H9 (cell line): Measurements from ENCODE around the gene DAPP1. TPM values are rescaled to one million over a fixed set of nuclear protein-coding genes. Genes with fewer than 3 reads are reported as not detected.

Source experiments
- DNase-seq: peaks from one replicate; pipeline ENCODE4 v3.0.0-alpha.2; 2017
- H2AFZ ChIP-seq: one replicate; pipeline ENCODE4 v1.6.1; 2013; ENCODE audit warnings: mild to moderate bottlenecking, low read length, control low read depth, moderate library complexity
- H2AK5ac ChIP-seq: 2 replicates; pipeline ENCODE4 v1.6.1; 2013; ENCODE audit warnings: low read length, control low read depth, mixed read lengths; ENCODE audit not compliant: insufficient read length
- H2BK120ac ChIP-seq: one replicate; pipeline ENCODE4 v1.6.1; 2013; ENCODE audit warnings: low read depth, mild to moderate bottlenecking, low read length, control low read depth, inconsistent platforms; ENCODE audit not compliant: poor library complexity, severe bottlenecking
- H2BK12ac ChIP-seq: 2 replicates; pipeline ENCODE4 v1.6.1; 2013; ENCODE audit warnings: low read length, control low read depth, mixed read lengths, low read depth; ENCODE audit not compliant: insufficient read length
- H2BK15ac ChIP-seq: 2 replicates; pipeline ENCODE4 v1.6.1; 2013; ENCODE audit warnings: low read depth, low read length, control low read depth
- H2BK20ac ChIP-seq: one replicate; pipeline ENCODE4 v1.6.1; 2013; ENCODE audit warnings: low read depth, mild to moderate bottlenecking, low read length, control low read depth, inconsistent platforms; ENCODE audit not compliant: poor library complexity, severe bottlenecking
- H2BK5ac ChIP-seq: 2 replicates; pipeline ENCODE4 v1.6.1; 2013; ENCODE audit warnings: low read length, control low read depth, mixed read lengths; ENCODE audit not compliant: insufficient read length
- H3K14ac ChIP-seq: 2 replicates; pipeline ENCODE4 v1.6.1; 2013; ENCODE audit warnings: low read length, control low read depth; ENCODE audit not compliant: insufficient read depth
- H3K18ac ChIP-seq: 2 replicates; pipeline ENCODE4 v1.6.1; 2013; ENCODE audit warnings: low read depth, mild to moderate bottlenecking, mixed read lengths, low read length, control low read depth; ENCODE audit not compliant: insufficient read length
- H3K23ac ChIP-seq: 2 replicates; pipeline ENCODE4 v1.6.1; 2013; ENCODE audit warnings: low read length, control low read depth, mixed read lengths, low read depth; ENCODE audit not compliant: insufficient read length
- H3K23me2 ChIP-seq: 2 replicates; pipeline ENCODE4 v1.6.1; 2013; ENCODE audit warnings: low read depth, mild to moderate bottlenecking, mixed read lengths, low read length, control low read depth; ENCODE audit not compliant: insufficient read length, poor library complexity, severe bottlenecking
- H3K27ac ChIP-seq: 2 replicates; pipeline ENCODE4 v1.5.1; 2013; ENCODE audit warnings: low read length, control low read depth, mixed read lengths, low read depth; ENCODE audit not compliant: insufficient read length
- H3K27me3 ChIP-seq: 2 replicates; pipeline ENCODE4 v1.6.1; 2013; ENCODE audit warnings: low read length, control low read depth, inconsistent platforms; ENCODE audit not compliant: insufficient read depth
- H3K4ac ChIP-seq: 2 replicates; pipeline ENCODE4 v1.6.1; 2013; ENCODE audit warnings: low read depth, mild to moderate bottlenecking, control low read depth, inconsistent platforms, low read length, moderate library complexity
- H3K4me1 ChIP-seq: 2 replicates; pipeline ENCODE4 v1.6.1; 2013; ENCODE audit warnings: low read length, control low read depth, inconsistent platforms; ENCODE audit not compliant: insufficient read depth
- H3K4me2 ChIP-seq: 2 replicates; pipeline ENCODE4 v1.6.1; 2013; ENCODE audit warnings: low read length, control low read depth, mixed read lengths; ENCODE audit not compliant: insufficient read length, insufficient read depth
- H3K56ac ChIP-seq: 2 replicates; pipeline ENCODE4 v1.6.1; 2013; ENCODE audit warnings: low read depth, mild to moderate bottlenecking, mixed read lengths, low read length, control low read depth; ENCODE audit not compliant: insufficient read length
- H3K79me1 ChIP-seq: 2 replicates; pipeline ENCODE4 v1.6.1; 2013; ENCODE audit warnings: low read depth, mild to moderate bottlenecking, moderate library complexity, low read length, control low read depth, inconsistent platforms; ENCODE audit not compliant: insufficient read depth, poor library complexity, severe bottlenecking
- H3K79me2 ChIP-seq: 2 replicates; pipeline ENCODE4 v1.6.1; 2013; ENCODE audit warnings: low read length, control low read depth, inconsistent platforms; ENCODE audit not compliant: insufficient read depth
- H3K9ac ChIP-seq: 2 replicates; pipeline ENCODE4 v1.6.1; 2013; ENCODE audit warnings: low read length, control low read depth, mixed read lengths; ENCODE audit not compliant: insufficient read length; ENCODE audit errors: extremely low read depth
- H3K9me3 ChIP-seq: one replicate; pipeline ENCODE4 v1.6.1; 2013; ENCODE audit warnings: low read depth, low read length, inconsistent platforms; ENCODE audit not compliant: control insufficient read depth
- H3T11ph ChIP-seq: one replicate; pipeline ENCODE4 v1.6.1; 2013; ENCODE audit warnings: mild to moderate bottlenecking, low read length, control low read depth, inconsistent platforms
- H4K20me1 ChIP-seq: one replicate; pipeline ENCODE4 v1.6.1; 2013; ENCODE audit not compliant: control insufficient read depth, insufficient read length, insufficient read depth
- H4K5ac ChIP-seq: 2 replicates; pipeline ENCODE4 v1.6.1; 2013; ENCODE audit warnings: low read depth, mild to moderate bottlenecking, mixed read lengths, low read length, control low read depth; ENCODE audit not compliant: insufficient read length
- H4K8ac ChIP-seq: replicated peaks from 2 replicates; pipeline ENCODE4 v1.6.1; 2013; ENCODE audit warnings: low read length, control low read depth, mixed read lengths, low read depth; ENCODE audit not compliant: insufficient read length
- H4K91ac ChIP-seq: 2 replicates; pipeline ENCODE4 v1.6.1; 2013; ENCODE audit warnings: low read depth, mild to moderate bottlenecking, moderate library complexity, mixed read lengths, low read length, control low read depth; ENCODE audit not compliant: insufficient read length
- H3K27ac Mint-ChIP-seq, 3 experiments: 2 replicates in 2 of 3; 3 replicates in 1 of 3; pipeline ENCODE4 v1.8.0; 2020 to 2021; ENCODE audit warnings: mixed read lengths in 3 of 3, mild to moderate bottlenecking in 1 of 3, moderate library complexity in 1 of 3
- H3K27me3 Mint-ChIP-seq: 2 replicates; pipeline ENCODE4 v1.8.0; 2021; ENCODE audit warnings: low read depth, mild to moderate bottlenecking, moderate library complexity, mixed read lengths
- H3K36me3 Mint-ChIP-seq, 3 experiments: 2 replicates in 2 of 3; 3 replicates in 1 of 3; pipeline ENCODE4 v1.8.0; 2020 to 2021; ENCODE audit warnings: low read depth in 3 of 3, mixed read lengths in 3 of 3; ENCODE audit not compliant: insufficient read depth in 1 of 3
- H3K4me1 Mint-ChIP-seq, 2 experiments: 2 replicates each; pipeline ENCODE4 v1.8.0; 2020; ENCODE audit warnings: mixed read lengths in 2 of 2
- H3K4me3 Mint-ChIP-seq, 2 experiments: 2 replicates in 1 of 2; 3 replicates in 1 of 2; pipeline ENCODE4 v1.8.0; 2020 to 2021; ENCODE audit warnings: mild to moderate bottlenecking in 2 of 2, mixed read lengths in 2 of 2, moderate library complexity in 1 of 2
- H3K9me3 Mint-ChIP-seq, 2 experiments: 2 replicates in 1 of 2; 3 replicates in 1 of 2; pipeline ENCODE4 v1.8.0; 2020; ENCODE audit warnings: mild to moderate bottlenecking in 2 of 2, mixed read lengths in 2 of 2, moderate library complexity in 1 of 2
- WGBS: extraction: QIAGEN DNeasy Blood & Tissue Kit; methylation state at CpG from one replicate; pipeline ENCODE4 v1.1.7; 2013; ENCODE audit warnings: missing lambda C conversion rate, low lambda C conversion rate, mixed read lengths; ENCODE audit not compliant: insufficient read length; ENCODE audit errors: extremely low coverage; 5-methylcytosine and 5-hydroxymethylcytosine counted together
- total RNA-seq: library from RNA; stranded (reverse); gene quantifications from 2 replicates; pipeline ENCODE4 v1.2.1, GENCODE V29; 2021
- TF ChIP-seq, protein P1 (sequence below): fragments of 200-600 bp; sonication (generic); conservative IDR thresholded peaks from 3 replicates; pipeline ENCODE4 v1.8.0; 2021; ENCODE audit warnings: antibody characterized with exemption, mild to moderate bottlenecking

Gene DAPP1
- total RNA-seq, 1 experiment from 2014 or later, result not detected

DNA sequence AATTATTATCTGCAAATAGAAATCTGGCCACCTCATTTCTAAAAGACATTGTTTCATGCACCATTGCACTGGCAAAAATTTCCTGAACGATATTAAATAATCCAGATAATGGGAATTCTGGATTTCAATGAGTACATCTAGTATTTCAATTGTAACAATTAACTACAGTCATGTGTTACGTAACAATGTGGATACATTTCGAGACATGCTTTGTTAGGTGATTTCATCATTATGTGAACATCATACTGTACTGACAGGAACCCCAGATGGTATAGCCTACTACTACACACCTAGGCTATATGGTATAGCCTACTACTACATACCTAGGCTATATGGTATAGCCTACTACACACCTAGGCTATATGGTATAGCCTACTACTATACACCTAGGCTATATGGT, 62.8 kb downstream of the DAPP1 start:
- Histone ChIP-seq H3K14ac (no peak overlapping the region), H2BK20ac (no peak overlapping the region), H3K4me1 (no peaks in the 10 kb centered on the region), H3K18ac (no peak overlapping the region), H2BK120ac (no peak overlapping the region), H2AFZ (no peak overlapping the region), H3K9me3 (no peaks in the 10 kb centered on the region), H2AK5ac (no peak overlapping the region), H2BK15ac (no peak overlapping the region), H2BK12ac (no peak overlapping the region), H3K79me2 (no peaks in the 10 kb centered on the region), H3K23me2 (no peaks in the 10 kb centered on the region), H4K91ac (no peak overlapping the region), H2BK5ac (no peak overlapping the region), H3K79me1 (no peaks in the 10 kb centered on the region), H3T11ph (no peak overlapping the region), H3K27ac (no peak overlapping the region), H3K23ac (no peak overlapping the region), H3K56ac (no peak overlapping the region), H4K20me1 (no peaks in the 10 kb centered on the region), H3K9ac (no peak overlapping the region), H3K27me3 (no peaks in the 10 kb centered on the region), H3K4me2 (no peak overlapping the region), H4K5ac (no peak overlapping the region), H3K4ac (no peak overlapping the region), H4K8ac (no peak overlapping the region)
- TF ChIP-seq, protein P1, sequence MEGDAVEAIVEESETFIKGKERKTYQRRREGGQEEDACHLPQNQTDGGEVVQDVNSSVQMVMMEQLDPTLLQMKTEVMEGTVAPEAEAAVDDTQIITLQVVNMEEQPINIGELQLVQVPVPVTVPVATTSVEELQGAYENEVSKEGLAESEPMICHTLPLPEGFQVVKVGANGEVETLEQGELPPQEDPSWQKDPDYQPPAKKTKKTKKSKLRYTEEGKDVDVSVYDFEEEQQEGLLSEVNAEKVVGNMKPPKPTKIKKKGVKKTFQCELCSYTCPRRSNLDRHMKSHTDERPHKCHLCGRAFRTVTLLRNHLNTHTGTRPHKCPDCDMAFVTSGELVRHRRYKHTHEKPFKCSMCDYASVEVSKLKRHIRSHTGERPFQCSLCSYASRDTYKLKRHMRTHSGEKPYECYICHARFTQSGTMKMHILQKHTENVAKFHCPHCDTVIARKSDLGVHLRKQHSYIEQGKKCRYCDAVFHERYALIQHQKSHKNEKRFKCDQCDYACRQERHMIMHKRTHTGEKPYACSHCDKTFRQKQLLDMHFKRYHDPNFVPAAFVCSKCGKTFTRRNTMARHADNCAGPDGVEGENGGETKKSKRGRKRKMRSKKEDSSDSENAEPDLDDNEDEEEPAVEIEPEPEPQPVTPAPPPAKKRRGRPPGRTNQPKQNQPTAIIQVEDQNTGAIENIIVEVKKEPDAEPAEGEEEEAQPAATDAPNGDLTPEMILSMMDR, result no peak
- no peak for DNase-seq
- Mint-ChIP-seq H3K27me3 (no peaks in the 10 kb centered on the region; the same call in 1 of the 2 replicates), H3K4me1 (no peaks in the 10 kb centered on the region), H3K9me3 (no peaks in the 10 kb centered on the region), H3K27ac (no peak overlapping the region), H3K4me3 (no peak overlapping the region), H3K36me3 (peaks cover 3 to 18% (median 15%) of the 10 kb centered on the region in 3 experiments; a peak in 5 of 7 replicates)
- WGBS, result no CpG with 5 or more reads among the region's 3 CpGs
